K562 (cell line): ENCODE results near the gene MYO3B.

Experiments used
- CHCHD3 ChIP-seq: fragments of 250-450 bp; sonication (Bioruptor Pico); IDR thresholded peaks from 2 replicates; pipeline ENCODE4 v2.1.2; 2022; ENCODE audit warnings: mild to moderate bottlenecking
- TF ChIP-seq, protein P1 (sequence below), 3 experiments: IDR thresholded peaks in 2 of 3; conservative IDR thresholded peaks in 1 of 3; 2 replicates each; pipeline ENCODE4 v1.5.1; 2011 to 2012; ENCODE audit warnings: low read length in 3 of 3, mild to moderate bottlenecking in 3 of 3, control low read depth in 2 of 3, improper control_type of control experiment in 1 of 3, inconsistent platforms in 1 of 3, low read depth in 1 of 3, mixed read lengths in 1 of 3, moderate library complexity in 1 of 3; ENCODE audit not compliant: insufficient read depth in 2 of 3

- no peak for TF ChIP-seq CHCHD3 (CRISPR knock-in tag)
- TF ChIP-seq, protein P1, sequence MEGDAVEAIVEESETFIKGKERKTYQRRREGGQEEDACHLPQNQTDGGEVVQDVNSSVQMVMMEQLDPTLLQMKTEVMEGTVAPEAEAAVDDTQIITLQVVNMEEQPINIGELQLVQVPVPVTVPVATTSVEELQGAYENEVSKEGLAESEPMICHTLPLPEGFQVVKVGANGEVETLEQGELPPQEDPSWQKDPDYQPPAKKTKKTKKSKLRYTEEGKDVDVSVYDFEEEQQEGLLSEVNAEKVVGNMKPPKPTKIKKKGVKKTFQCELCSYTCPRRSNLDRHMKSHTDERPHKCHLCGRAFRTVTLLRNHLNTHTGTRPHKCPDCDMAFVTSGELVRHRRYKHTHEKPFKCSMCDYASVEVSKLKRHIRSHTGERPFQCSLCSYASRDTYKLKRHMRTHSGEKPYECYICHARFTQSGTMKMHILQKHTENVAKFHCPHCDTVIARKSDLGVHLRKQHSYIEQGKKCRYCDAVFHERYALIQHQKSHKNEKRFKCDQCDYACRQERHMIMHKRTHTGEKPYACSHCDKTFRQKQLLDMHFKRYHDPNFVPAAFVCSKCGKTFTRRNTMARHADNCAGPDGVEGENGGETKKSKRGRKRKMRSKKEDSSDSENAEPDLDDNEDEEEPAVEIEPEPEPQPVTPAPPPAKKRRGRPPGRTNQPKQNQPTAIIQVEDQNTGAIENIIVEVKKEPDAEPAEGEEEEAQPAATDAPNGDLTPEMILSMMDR (IDR thresholded peaks at IDR 0.05 in 2 of 3, conservative IDR thresholded peaks at IDR 0.05 in 1 of 3; ENCODE audit: insufficient read depth in 2 of 3, low read depth in 1 of 3, low read length in 3 of 3): no peak
These were observed 154.9 kb downstream of the MYO3B start for GRCh38 chr2:170332676-170333402.
